GM12878 (cell line): ENCODE results near the gene TCF7L2. TPM values are rescaled to one million over a fixed set of nuclear protein-coding genes. Genes with fewer than 3 reads are reported as not detected.

ENCODE experiments used
- ATAC-seq: fragments of 200-7000 bp; cut with Tn5 transposase; 3 replicates; pipeline ENCODE4 v1.9.1; 2020; ENCODE audit warnings: mild to moderate bottlenecking, moderate library complexity
- BruUV-seq: library from RNA; stranded (reverse); fragments of 400-500 nt; replicated peaks from 2 replicates; lab custom pipeline; 2021; lab: Mats Ljungman, UMichigan
- CTCF ChIA-PET: fragments of 300-600 bp; sonication (Branson Sonifier 250); formaldehyde crosslinking; extraction: SDS; loops from one replicate; lab custom pipeline; 2021; ENCODE audit warnings: inconsistent platforms; lab: Yijun Ruan, JAX
- POLR2A ChIA-PET: fragments of 350-600 bp; formaldehyde crosslinking; extraction: SDS; loops from one replicate; lab custom pipeline; 2021; ENCODE audit warnings: inconsistent platforms; lab: Charles Lee
- RAD21 ChIA-PET: fragments of 300-600 bp; sonication (Branson Sonifier 250); formaldehyde crosslinking; loops from one replicate; lab custom pipeline; 2023; ENCODE audit warnings: antibody characterized with exemption; ENCODE audit not compliant: unreplicated experiment; lab: Charles Lee
- SMC1A ChIA-PET: fragments of 300-600 bp; sonication (Branson Sonifier 250); formaldehyde crosslinking; loops from one replicate; lab custom pipeline; 2023; ENCODE audit not compliant: unreplicated experiment, uncharacterized antibody; lab: Charles Lee
- DNase-seq: peaks from one replicate; pipeline ENCODE4 v3.0.0-alpha.2; 2011; ENCODE audit warnings: low read depth, low spot score
- FAIRE-seq: peaks from 3 replicates; lab custom pipeline; 2011; peaks lifted over from hg19 to GRCh38; lab: Jason Lieb, UNC
- H2AFZ ChIP-seq: 2 replicates; pipeline ENCODE4 v1.6.0; 2011; ENCODE audit warnings: low read depth, low read length, control low read depth; ENCODE audit not compliant: control insufficient read depth
- H3K27ac ChIP-seq: 2 replicates; pipeline ENCODE4 v1.5.1; 2011; ENCODE audit warnings: control low read depth; ENCODE audit not compliant: control insufficient read depth, insufficient read depth
- H3K27me3 ChIP-seq, 2 experiments: replicated peaks in 1 of 2; 2 replicates each; pipeline versions ENCODE4 v1.6.0 to v1.6.1; 2011; ENCODE audit warnings: low read length in 1 of 2; ENCODE audit not compliant: control insufficient read depth in 2 of 2, insufficient read depth in 2 of 2
- H3K36me3 ChIP-seq, 2 experiments: 2 replicates each; pipeline ENCODE4 v1.5.1; 2011; ENCODE audit warnings: low read length in 1 of 2; ENCODE audit not compliant: control insufficient read depth in 2 of 2, insufficient read depth in 2 of 2
- H3K4me1 ChIP-seq: 2 replicates; pipeline ENCODE4 v1.6.1; 2011; ENCODE audit warnings: mild to moderate bottlenecking, low read length, moderate library complexity, mixed read lengths; ENCODE audit not compliant: control insufficient read depth, insufficient read depth
- H3K4me2 ChIP-seq: 2 replicates; pipeline ENCODE4 v1.6.0; 2011; ENCODE audit warnings: control low read depth; ENCODE audit not compliant: control insufficient read depth, insufficient read depth
- H3K4me3 ChIP-seq: fragments of 200-600 bp; sonication (generic); 2 replicates; pipeline ENCODE4 v1.5.1; 2016
- H3K79me2 ChIP-seq: 2 replicates; pipeline ENCODE4 v1.6.0; 2011; ENCODE audit warnings: low read length; ENCODE audit not compliant: control insufficient read depth, insufficient read depth
- H3K9ac ChIP-seq: 2 replicates; pipeline ENCODE4 v1.8.0; 2011; ENCODE audit warnings: low read length, control low read depth, mixed read lengths; ENCODE audit not compliant: control insufficient read depth, insufficient read depth
- H3K9me3 ChIP-seq: replicated peaks from 3 replicates; pipeline ENCODE4 v1.5.1; 2011; ENCODE audit warnings: mild to moderate bottlenecking, low read length; ENCODE audit not compliant: control insufficient read depth, insufficient read depth
- H4K20me1 ChIP-seq: 2 replicates; pipeline ENCODE4 v1.6.0; 2011; ENCODE audit not compliant: control insufficient read depth, insufficient read depth
- CEBPB ChIP-seq, 2 experiments: fragments of 150-350 bp in 1 of 2; IDR thresholded peaks; 2 replicates each; pipeline ENCODE4 v1.6.1; 2012 to 2014; ENCODE audit warnings: low read depth in 2 of 2, low read length in 2 of 2, borderline replicate concordance in 1 of 2, inconsistent platforms in 1 of 2
- ETV6 ChIP-seq, 2 experiments: fragments of 450-650 bp in 1 of 2; IDR thresholded peaks in 1 of 2; conservative IDR thresholded peaks in 1 of 2; 2 replicates each; pipeline ENCODE4 v1.6.1; 2014; ENCODE audit warnings: antibody characterized with exemption in 1 of 2, borderline replicate concordance in 1 of 2, low read depth in 1 of 2, mild to moderate bottlenecking in 1 of 2, moderate library complexity in 1 of 2
- MAX ChIP-seq: IDR thresholded peaks from 2 replicates; pipeline ENCODE4 v1.6.1; 2012; ENCODE audit warnings: low read depth, low read length, improper control_type of control experiment
- SMAD1 ChIP-seq: fragments of 450-650 bp; IDR thresholded peaks from 2 replicates; pipeline ENCODE4 v1.6.1; 2018; ENCODE audit warnings: mild to moderate bottlenecking, low read depth; ENCODE audit not compliant: partially characterized antibody
- SMAD5 ChIP-seq: IDR thresholded peaks from 2 replicates; pipeline ENCODE4 v1.6.1; 2016; ENCODE audit warnings: antibody characterized with exemption, low read depth
- SUZ12 ChIP-seq: fragments of 200-600 bp; sonication (generic); IDR thresholded peaks from one replicate; pipeline ENCODE4 v1.6.1; 2018; ENCODE audit warnings: antibody characterized with exemption, mild to moderate bottlenecking; ENCODE audit not compliant: unreplicated experiment
- YBX1 ChIP-seq: fragments of 450-650 bp; IDR thresholded peaks from 2 replicates; pipeline ENCODE4 v1.6.1; 2016; ENCODE audit warnings: antibody characterized with exemption
- YY1 ChIP-seq: IDR thresholded peaks from 2 replicates; pipeline ENCODE4 v1.6.1; 2011; ENCODE audit warnings: low read depth, mild to moderate bottlenecking, low read length
- ZBTB40 ChIP-seq: fragments of 450-650 bp; IDR thresholded peaks from 2 replicates; pipeline ENCODE4 v1.6.1; 2016; ENCODE audit warnings: mild to moderate bottlenecking, moderate library complexity, borderline replicate concordance
- ZNF207 ChIP-seq: fragments of 450-650 bp; IDR thresholded peaks from 2 replicates; pipeline ENCODE4 v1.6.1; 2014; ENCODE audit warnings: antibody characterized with exemption, mild to moderate bottlenecking, borderline replicate concordance
- WGBS: methylation state at CpG from one replicate; pipeline ENCODE4 v1.1.6; 2016; ENCODE audit warnings: low lambda C conversion rate; ENCODE audit not compliant: insufficient replicate concordance, insufficient coverage; ENCODE audit errors: missing lambda C conversion rate; 5-methylcytosine and 5-hydroxymethylcytosine counted together
- in situ Hi-C: fragments of 300-500 bp; cut with MboI; formaldehyde crosslinking; loops from 9 replicates; pipeline ENCODE4 v1.14.3; 2018; ENCODE audit warnings: mixed read lengths
- intact Hi-C: fragments of 100-400 bp; cut with micrococcal nuclease; formaldehyde crosslinking; loops from one replicate; pipeline ENCODE4 v1.14.2; 2022; ENCODE audit not compliant: unreplicated experiment
- polyA plus RNA-seq, 11 experiments: library from polyadenylated mRNA; depleted of rRNA in 4 of 11; unstranded in 6 of 11; stranded (reverse) in 5 of 11; fragments of >200 nt; fragmentation: Nextera tagmentation in 4 of 11; fragmentation: Illumina TruSeq in 1 of 11; extraction: Ambion mirVana in 4 of 11; extraction: Trizol in 1 of 11; gene quantifications; 1 replicate in 1 of 11; 2 replicates in 10 of 11; pipeline versions ENCODE4 v1.2.1 to v1.2.3, GENCODE V29; 2011 to 2016; ENCODE audit warnings: inconsistent platforms in 2 of 11, missing spikeins in 2 of 11, low read depth in 1 of 11
- total RNA-seq, 4 experiments: library from RNA; depleted of rRNA in 3 of 4; stranded (reverse); fragments of >200 nt in 3 of 4; fragmentation: Illumina TruSeq in 1 of 4; extraction: Trizol in 1 of 4; gene quantifications; 2 replicates each; pipeline versions ENCODE4 v1.2.1 to v1.2.3, GENCODE V29; 2013 to 2021

Gene TCF7L2
- total and polyA plus RNA-seq, 10 of the 15 experiments (the other 5 are each of a cell fraction or from before 2014, with no cell fraction given), result 0.02 to 1.1 (median 0.35) TPM; not detected in 4

GRCh38 chr10:113066561-113067312, 116.7 kb downstream of the TCF7L2 start:
- no peaks in the 10 kb centered on the region for H3K27me3 ChIP-seq
- POLR2A ChIA-PET, result no interaction called here
- no TSS peak for BruUV-seq
- no peaks in the 10 kb centered on the region for H4K20me1 ChIP-seq
- 53% methylated on average over 6 of the region's 6 CpGs for WGBS
- RAD21 ChIA-PET, result no interaction called here
- no peaks in the 10 kb centered on the region for H3K36me3 ChIP-seq
- no peak overlapping the region for H3K4me2 ChIP-seq
- H3K9me3 ChIP-seq, result no peaks in the 10 kb centered on the region
- no peak for TF ChIP-seq MAX
- TF ChIP-seq YBX1, result no peak
- TF ChIP-seq SMAD1, result no peak
- no peak for TF ChIP-seq SUZ12
- no peak for TF ChIP-seq SMAD5
- TF ChIP-seq ETV6 (conservative IDR thresholded peaks at IDR 0.05 in 1 of 2, IDR thresholded peaks at IDR 0.05 in 1 of 2; ENCODE audit: borderline replicate concordance in 1 of 2, low read depth in 1 of 2), result no peak
- TF ChIP-seq, all 136 proteins: peak for 0
- DNase-seq (no peak), ATAC-seq (no peak), FAIRE-seq (no peak)
- ChIA-PET SMC1A (interaction anchor here (0.7 kb wide), 1 partner anchor 1918 kb away, joined by 3 read pairs; no protein-coding TSS in a partner anchor), CTCF (no interaction called here)
- Histone ChIP-seq H3K4me3 (no peak overlapping the region), H3K9ac (no peak overlapping the region), H2AFZ (no peak overlapping the region), H3K27ac (no peak overlapping the region), H3K79me2 (no peaks in the 10 kb centered on the region), H3K4me1 (no peaks in the 10 kb centered on the region)
- intact Hi-C loops (no loop called here), in situ Hi-C loops (no loop called here)

GRCh38 chr10:113067501-113067900, 117.5 kb downstream of the TCF7L2 start:
- H3K4me3 ChIP-seq, result no peak overlapping the region
- H3K27ac ChIP-seq, result no peak overlapping the region
- no peaks in the 10 kb centered on the region for H3K27me3 ChIP-seq
- TF ChIP-seq ZBTB40 (no peak), CEBPB (IDR thresholded peaks at IDR 0.05; ENCODE audit: borderline replicate concordance in 1 of 2, low read depth in 2 of 2, low read length in 2 of 2) (no peak), ZNF207 (no peak), YY1 (no peak), SMAD1 (no peak)
- no peaks in the 10 kb centered on the region for H3K9me3 ChIP-seq
- H3K36me3 ChIP-seq, result no peaks in the 10 kb centered on the region
- DNase-seq (no peak), ATAC-seq (no peak), FAIRE-seq (no peak)
- no peaks in the 10 kb centered on the region for H3K79me2 ChIP-seq
- H3K4me1 ChIP-seq, result no peaks in the 10 kb centered on the region
- H3K4me2 ChIP-seq, result no peak overlapping the region
- in situ Hi-C loops (no loop called here), intact Hi-C loops (no loop called here)
- H3K9ac ChIP-seq, result no peak overlapping the region
- H4K20me1 ChIP-seq, result no peaks in the 10 kb centered on the region
- no TSS peak for BruUV-seq
- 21% methylated on average over 4 of the region's 4 CpGs for WGBS
- SMC1A ChIA-PET, result no interaction called here
- no peak overlapping the region for H2AFZ ChIP-seq
- RAD21 ChIA-PET, result no interaction called here
- CTCF ChIA-PET, result no interaction called here
- POLR2A ChIA-PET, result no interaction called here
